Measurements from ENCODE around the gene TMEM190.

DNA sequence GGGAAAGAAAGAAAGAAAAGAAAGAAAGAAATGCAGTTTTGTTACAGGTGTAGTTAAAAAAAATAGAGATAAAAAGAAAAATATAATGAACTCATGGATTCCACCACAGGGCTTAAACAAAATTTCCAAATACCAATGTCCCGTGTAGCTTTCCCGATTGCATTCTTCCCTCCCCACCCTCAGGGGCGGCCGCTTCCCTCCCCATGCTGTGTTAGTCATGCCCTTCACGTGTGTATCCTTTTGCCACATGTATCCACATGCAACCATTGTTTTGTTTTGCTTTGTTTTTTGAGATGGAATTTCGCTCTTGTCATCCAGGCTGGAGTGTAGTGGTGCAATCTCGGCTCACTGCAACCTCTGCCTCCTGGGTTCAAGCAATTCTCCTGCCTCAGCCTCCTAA, 40.5 kb upstream of the TMEM190 start:
- TF ChIP-seq, protein P1, sequence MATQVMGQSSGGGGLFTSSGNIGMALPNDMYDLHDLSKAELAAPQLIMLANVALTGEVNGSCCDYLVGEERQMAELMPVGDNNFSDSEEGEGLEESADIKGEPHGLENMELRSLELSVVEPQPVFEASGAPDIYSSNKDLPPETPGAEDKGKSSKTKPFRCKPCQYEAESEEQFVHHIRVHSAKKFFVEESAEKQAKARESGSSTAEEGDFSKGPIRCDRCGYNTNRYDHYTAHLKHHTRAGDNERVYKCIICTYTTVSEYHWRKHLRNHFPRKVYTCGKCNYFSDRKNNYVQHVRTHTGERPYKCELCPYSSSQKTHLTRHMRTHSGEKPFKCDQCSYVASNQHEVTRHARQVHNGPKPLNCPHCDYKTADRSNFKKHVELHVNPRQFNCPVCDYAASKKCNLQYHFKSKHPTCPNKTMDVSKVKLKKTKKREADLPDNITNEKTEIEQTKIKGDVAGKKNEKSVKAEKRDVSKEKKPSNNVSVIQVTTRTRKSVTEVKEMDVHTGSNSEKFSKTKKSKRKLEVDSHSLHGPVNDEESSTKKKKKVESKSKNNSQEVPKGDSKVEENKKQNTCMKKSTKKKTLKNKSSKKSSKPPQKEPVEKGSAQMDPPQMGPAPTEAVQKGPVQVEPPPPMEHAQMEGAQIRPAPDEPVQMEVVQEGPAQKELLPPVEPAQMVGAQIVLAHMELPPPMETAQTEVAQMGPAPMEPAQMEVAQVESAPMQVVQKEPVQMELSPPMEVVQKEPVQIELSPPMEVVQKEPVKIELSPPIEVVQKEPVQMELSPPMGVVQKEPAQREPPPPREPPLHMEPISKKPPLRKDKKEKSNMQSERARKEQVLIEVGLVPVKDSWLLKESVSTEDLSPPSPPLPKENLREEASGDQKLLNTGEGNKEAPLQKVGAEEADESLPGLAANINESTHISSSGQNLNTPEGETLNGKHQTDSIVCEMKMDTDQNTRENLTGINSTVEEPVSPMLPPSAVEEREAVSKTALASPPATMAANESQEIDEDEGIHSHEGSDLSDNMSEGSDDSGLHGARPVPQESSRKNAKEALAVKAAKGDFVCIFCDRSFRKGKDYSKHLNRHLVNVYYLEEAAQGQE (IDR thresholded peaks at IDR 0.05; ENCODE audit: low read depth), result no peak
- no peak for TF ChIP-seq CEBPB (IDR thresholded peaks at IDR 0.05)
- TF ChIP-seq, protein P2, sequence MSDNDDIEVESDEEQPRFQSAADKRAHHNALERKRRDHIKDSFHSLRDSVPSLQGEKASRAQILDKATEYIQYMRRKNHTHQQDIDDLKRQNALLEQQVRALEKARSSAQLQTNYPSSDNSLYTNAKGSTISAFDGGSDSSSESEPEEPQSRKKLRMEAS (IDR thresholded peaks at IDR 0.05), result no peak
- no peak for TF ChIP-seq EP300 (IDR thresholded peaks at IDR 0.05; ENCODE audit: borderline replicate concordance)
- TF ChIP-seq TAF1 (IDR thresholded peaks at IDR 0.05; ENCODE audit: low read depth), result no peak
- TF ChIP-seq YY1 (IDR thresholded peaks at IDR 0.05; ENCODE audit: low read depth), result no peak
- TF ChIP-seq RAD21 (IDR thresholded peaks at IDR 0.05; ENCODE audit: low read depth), result no peak
- TF ChIP-seq FOXM1 (IDR thresholded peaks at IDR 0.05; ENCODE audit: borderline replicate concordance, low read depth), result no peak
- TF ChIP-seq USF1 (IDR thresholded peaks at IDR 0.05), result no peak
- no peak for TF ChIP-seq EGR1 (IDR thresholded peaks at IDR 0.05)
- TF ChIP-seq TEAD4 (IDR thresholded peaks at IDR 0.05), result no peak
- TF ChIP-seq CREB1 (IDR thresholded peaks at IDR 0.05; ENCODE audit: low read depth), result no peak

All from Ishikawa (cell line).